Mesodermal cell (in vitro differentiated cells): Measurements from ENCODE around the gene SPATA1.

Source experiments
- H3K27ac ChIP-seq: 2 replicates; pipeline ENCODE4 v1.7.0; 2013; ENCODE audit warnings: mild to moderate bottlenecking, low read depth, low read length, moderate library complexity; ENCODE audit not compliant: severe bottlenecking
- H3K36me3 ChIP-seq: 2 replicates; pipeline ENCODE4 v1.7.1; 2013; ENCODE audit warnings: mild to moderate bottlenecking, low read length, moderate library complexity; ENCODE audit not compliant: control insufficient read depth, insufficient read depth
- H3K4me1 ChIP-seq: one replicate; pipeline ENCODE4 v1.7.1; 2013; ENCODE audit warnings: mild to moderate bottlenecking, low read length; ENCODE audit not compliant: insufficient read depth, control insufficient read depth, poor library complexity, severe bottlenecking
- H3K4me3 ChIP-seq: 2 replicates; pipeline ENCODE4 v1.7.0; 2013; ENCODE audit warnings: low read length, control low read depth, mild to moderate bottlenecking; ENCODE audit not compliant: insufficient read depth, poor library complexity, severe bottlenecking; ENCODE audit errors: extremely low read depth
- H3K9me3 ChIP-seq: 2 replicates; pipeline ENCODE4 v1.7.1; 2013; ENCODE audit warnings: mild to moderate bottlenecking, low read length, moderate library complexity; ENCODE audit not compliant: control insufficient read depth
- WGBS, 2 experiments: methylation state at CpG; one replicate each; pipeline ENCODE4 v1.1.5; 2013; ENCODE audit warnings: missing lambda C conversion rate in 2 of 2; ENCODE audit not compliant: insufficient coverage in 2 of 2; 5-methylcytosine and 5-hydroxymethylcytosine counted together

Gene SPATA1

GRCh38 chr1:84611091-84611490 is 104.9 kb downstream of the SPATA1 start:
- no peak overlapping the region for H3K27ac ChIP-seq
- no peaks in the 10 kb centered on the region for H3K36me3 ChIP-seq
- peaks cover 51% of the 10 kb centered on the region for H3K9me3 ChIP-seq
- 20% methylated on average over 1 of the region's 1 CpG; no CpG with 5 or more reads in 1 of the 2 experiments for WGBS, 2 experiments
- H3K4me1 ChIP-seq = no peaks in the 10 kb centered on the region
- no peak overlapping the region for H3K4me3 ChIP-seq

- Histone ChIP-seq H3K36me3 (no peaks in the 10 kb centered on the region), H3K27ac (peak overlapping the region; percentile 66), H3K9me3 (peaks cover 43% of the 10 kb centered on the region), H3K4me1 (no peaks in the 10 kb centered on the region), H3K4me3 (no peak overlapping the region)
- WGBS, 2 experiments = 43% methylated on average over 1 of the region's 3 CpGs; no CpG with 5 or more reads in 1 of the 2 experiments
These were observed 105.6 kb downstream of the SPATA1 start for GRCh38 chr1:84611796-84612195.

- H3K36me3 ChIP-seq = no peaks in the 10 kb centered on the region
- H3K9me3 ChIP-seq = peaks cover 39% of the 10 kb centered on the region
- H3K27ac ChIP-seq = no peak overlapping the region
- H3K4me3 ChIP-seq = no peak overlapping the region
- WGBS, 2 experiments = 73% methylated on average over 2 of the region's 2 CpGs; no CpG with 5 or more reads in 1 of the 2 experiments
- H3K4me1 ChIP-seq = peaks cover 6% of the 10 kb centered on the region
These were observed 106.8 kb downstream of the SPATA1 start for GRCh38 chr1:84613026-84613425.

GRCh38 chr1:84613887-84614286 is 107.7 kb downstream of the SPATA1 start:
- no peak overlapping the region for H3K4me3 ChIP-seq
- peaks cover 39% of the 10 kb centered on the region for H3K9me3 ChIP-seq
- WGBS, 2 experiments = 90 to 100% methylated on average over 1 of the region's 2 CpGs
- H3K36me3 ChIP-seq = no peaks in the 10 kb centered on the region
- no peak overlapping the region for H3K27ac ChIP-seq
- peaks cover 6% of the 10 kb centered on the region for H3K4me1 ChIP-seq

GRCh38 chr1:84615790-84616189 is 109.6 kb downstream of the SPATA1 start:
- WGBS, 2 experiments = no CpG with 5 or more reads among the region's 1 CpG
- H3K9me3 ChIP-seq = peaks cover 32% of the 10 kb centered on the region

More at GRCh38 chr1:84615790-84616189, 109.6 kb downstream of the SPATA1 start:
- no peak overlapping the region for H3K27ac ChIP-seq
- H3K36me3 ChIP-seq = no peaks in the 10 kb centered on the region
- peaks cover 14% of the 10 kb centered on the region for H3K4me1 ChIP-seq
- H3K4me3 ChIP-seq = no peak overlapping the region
